ENCODE results near the gene AJM1. TPM values are rescaled to one million over a fixed set of nuclear protein-coding genes. Genes with fewer than 3 reads are reported as not detected.

AJM1 gene
- total RNA-seq, 4 donors from 2014 or later: 0.32 to 2.3 (median 1.0) TPM

DNA sequence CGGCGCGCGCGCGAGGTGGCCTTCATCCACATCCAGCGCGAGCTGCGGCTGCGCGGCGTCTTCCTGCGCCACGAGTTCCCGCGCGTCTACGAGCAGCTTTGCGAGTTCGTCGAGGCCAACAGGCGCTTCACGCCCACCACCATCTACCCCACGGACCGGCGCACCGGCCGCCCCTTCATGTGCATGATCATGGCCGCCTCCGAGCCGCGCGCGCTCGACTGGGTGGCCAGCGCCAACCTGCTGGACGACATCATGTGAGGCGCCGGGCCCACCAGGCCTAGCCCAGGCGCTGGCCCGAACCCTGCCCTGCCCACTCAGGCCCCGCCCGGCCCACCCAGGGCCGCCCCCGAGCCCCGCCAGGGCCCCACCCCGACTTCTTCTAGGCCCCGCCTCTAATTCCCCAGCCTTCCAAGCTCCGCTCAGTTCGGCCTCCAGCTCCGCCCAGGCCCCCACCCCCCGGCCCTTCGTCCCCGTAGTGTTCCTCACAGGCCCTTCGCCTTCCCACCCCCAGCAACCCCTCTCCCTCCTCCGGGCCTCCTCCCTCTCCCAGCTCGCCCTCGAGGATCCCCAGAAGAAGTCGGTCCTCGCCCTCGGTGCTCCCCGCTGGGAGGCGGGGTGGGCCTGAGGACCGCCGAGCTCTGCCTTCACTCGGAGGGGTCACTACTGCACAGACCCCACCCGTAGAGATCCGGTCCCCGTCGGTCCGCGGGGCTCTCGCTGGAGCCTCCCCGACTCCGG lies 5.0 kb downstream of the AJM1 start:
- WGBS, 2 donors: 0 to 7% methylated on average over 9 to 14 of the region's 75 CpGs
- Histone ChIP-seq H3K36me3 (peaks cover 0 to 18% (median 5%) of the 10 kb centered on the region in 3 donors), H3K4me1 (peaks cover 43 to 80% (median 71%) of the 10 kb centered on the region in 3 donors), H3K9me3 (no peaks in the 10 kb centered on the region), H3K4me3 (peak overlapping the region; percentile 54 to 96 (median 70)), H3K27me3 (peaks cover 7 to 54% (median 19%) of the 10 kb centered on the region in 4 donors), H3K27ac (peak overlapping the region; percentile 86 to 94 (median 92))
- intact Hi-C loops (cut with DNase I): no loop called here
- TF ChIP-seq, protein P1, sequence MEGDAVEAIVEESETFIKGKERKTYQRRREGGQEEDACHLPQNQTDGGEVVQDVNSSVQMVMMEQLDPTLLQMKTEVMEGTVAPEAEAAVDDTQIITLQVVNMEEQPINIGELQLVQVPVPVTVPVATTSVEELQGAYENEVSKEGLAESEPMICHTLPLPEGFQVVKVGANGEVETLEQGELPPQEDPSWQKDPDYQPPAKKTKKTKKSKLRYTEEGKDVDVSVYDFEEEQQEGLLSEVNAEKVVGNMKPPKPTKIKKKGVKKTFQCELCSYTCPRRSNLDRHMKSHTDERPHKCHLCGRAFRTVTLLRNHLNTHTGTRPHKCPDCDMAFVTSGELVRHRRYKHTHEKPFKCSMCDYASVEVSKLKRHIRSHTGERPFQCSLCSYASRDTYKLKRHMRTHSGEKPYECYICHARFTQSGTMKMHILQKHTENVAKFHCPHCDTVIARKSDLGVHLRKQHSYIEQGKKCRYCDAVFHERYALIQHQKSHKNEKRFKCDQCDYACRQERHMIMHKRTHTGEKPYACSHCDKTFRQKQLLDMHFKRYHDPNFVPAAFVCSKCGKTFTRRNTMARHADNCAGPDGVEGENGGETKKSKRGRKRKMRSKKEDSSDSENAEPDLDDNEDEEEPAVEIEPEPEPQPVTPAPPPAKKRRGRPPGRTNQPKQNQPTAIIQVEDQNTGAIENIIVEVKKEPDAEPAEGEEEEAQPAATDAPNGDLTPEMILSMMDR (IDR thresholded peaks at IDR 0.05): no peak
- TF ChIP-seq POLR2A (IDR thresholded peaks at IDR 0.05): peak in 1 of 4 donors; percentile 3
- no peak for DNase-seq

- Histone ChIP-seq H3K27ac (peak overlapping the region; percentile 86 to 94 (median 92)), H3K4me1 (peaks cover 36 to 73% (median 65%) of the 10 kb centered on the region in 3 donors), H3K9me3 (no peaks in the 10 kb centered on the region), H3K4me3 (peak overlapping the region; percentile 54 to 96 (median 70)), H3K27me3 (peaks cover 7 to 54% (median 19%) of the 10 kb centered on the region in 4 donors), H3K36me3 (peaks cover 0 to 18% (median 5%) of the 10 kb centered on the region in 3 donors)
- TF ChIP-seq POLR2A (IDR thresholded peaks at IDR 0.05): peak in 2 of 4 donors; percentile 54 to 79
- TF ChIP-seq, protein P1 (IDR thresholded peaks at IDR 0.05): no peak
- DNase-seq: peak; percentile 33
- WGBS, 2 donors: 0% methylated on average over 14 to 30 of the region's 48 CpGs
- intact Hi-C loops (cut with DNase I): no loop called here
Measured at GRCh38 chr9:136847826-136848392, 5.6 kb downstream of the AJM1 start.

- TF ChIP-seq POLR2A (IDR thresholded peaks at IDR 0.05): no peak
- TF ChIP-seq, protein P1 (IDR thresholded peaks at IDR 0.05): peak in 1 of 6 experiments; percentile 17
- intact Hi-C loops (cut with DNase I): no loop called here
Measured at GRCh38 chr9:136848393-136849037, 6.2 kb downstream of the AJM1 start.

DNA sequence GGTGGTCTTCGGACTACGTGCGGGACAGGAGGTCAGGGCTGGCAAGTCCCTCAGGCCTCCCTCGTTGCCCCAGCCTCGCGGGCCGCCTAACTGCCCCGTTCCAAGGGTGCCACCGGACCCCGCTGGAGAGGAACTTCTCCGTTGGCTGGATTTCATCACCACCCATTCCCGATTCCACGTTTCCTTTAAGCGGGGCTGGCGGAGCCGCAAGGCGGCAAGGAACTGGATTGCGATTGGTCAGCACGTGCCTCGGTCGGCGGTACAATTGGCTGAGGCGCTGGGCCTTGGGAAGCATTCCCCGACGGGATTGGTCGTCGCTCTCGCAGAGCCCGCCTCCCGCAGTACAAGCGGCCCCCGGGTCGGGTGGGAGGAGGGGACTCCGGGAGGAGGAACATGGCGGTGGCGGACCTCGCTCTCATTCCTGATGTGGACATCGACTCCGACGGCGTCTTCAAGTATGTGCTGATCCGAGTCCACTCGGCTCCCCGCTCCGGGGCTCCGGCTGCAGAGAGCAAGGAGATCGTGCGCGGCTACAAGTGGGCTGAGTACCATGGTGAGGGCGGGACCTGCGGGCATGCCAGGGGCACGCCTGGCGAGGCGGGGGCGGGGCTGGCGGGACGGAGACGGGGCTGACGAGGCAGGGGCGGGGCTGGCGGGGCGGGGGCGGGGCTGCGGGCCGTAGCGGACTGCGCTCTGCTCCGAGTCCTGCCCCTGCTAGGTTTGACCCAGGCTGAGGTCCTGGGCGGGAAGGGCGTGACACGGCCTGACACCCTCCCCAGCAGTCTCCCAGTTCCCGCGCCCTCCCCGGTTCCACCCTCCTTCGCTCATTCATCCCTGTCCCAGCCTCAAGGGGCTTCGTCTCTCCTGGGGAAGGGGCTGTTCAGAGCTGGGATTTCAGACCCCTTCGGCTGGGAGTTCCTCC lies 7.0 kb downstream of the AJM1 start, which contains the start of gene PHPT1:
Gene PHPT1 (plus strand): TSS at position 372 of the 922 bp plus-strand sequence. CDS start 22 bp downstream, at position 394.
- Histone ChIP-seq H3K9me3 (no peaks in the 10 kb centered on the region), H3K27me3 (peaks cover 7 to 40% (median 12%) of the 10 kb centered on the region in 4 donors), H3K36me3 (peaks cover 0 to 18% (median 5%) of the 10 kb centered on the region in 3 donors), H3K4me1 (peaks cover 22 to 63% (median 51%) of the 10 kb centered on the region in 3 donors), H3K4me3 (peak within 1 kb of the TSS; percentile 54 to 96 (median 70)), H3K27ac (peak within 1 kb of the TSS; percentile 86 to 94 (median 92))
- intact Hi-C loops (cut with DNase I): no loop called here
- peak; percentile 91 for DNase-seq
- peak in 3 of 4 donors; percentile 39 to 82 (median 62) for TF ChIP-seq POLR2A (IDR thresholded peaks at IDR 0.05)
- TF ChIP-seq, protein P1 (IDR thresholded peaks at IDR 0.05): peak in 1 of 6 experiments; percentile 22
- no CpG with 5 or more reads among the region's 77 CpGs for WGBS, 2 donors

More at GRCh38 chr9:136848393-136849037, 6.2 kb downstream of the AJM1 start:
- Histone ChIP-seq H3K27ac (peak overlapping the region; percentile 86 to 94 (median 92)), H3K36me3 (peaks cover 0 to 18% (median 5%) of the 10 kb centered on the region in 3 donors), H3K4me3 (peak overlapping the region; percentile 54 to 96 (median 70)), H3K27me3 (peaks cover 7 to 47% (median 16%) of the 10 kb centered on the region in 4 donors), H3K9me3 (no peaks in the 10 kb centered on the region), H3K4me1 (peaks cover 30 to 67% (median 59%) of the 10 kb centered on the region in 3 donors)
- 0% methylated on average over 2 to 17 of the region's 53 CpGs for WGBS, 2 donors
- DNase-seq: no peak

Data from esophagus squamous epithelium (tissue), 5 donors.